GM21717 (cell line): ENCODE results near the gene TTC32.
"Not testable (repeated sequence)": the region's sequence is repeated elsewhere in the genome, so short reads cannot be mapped to it uniquely, and the experiment has no call there.

Source experiments
- ATAC-seq: cut with Tn5 transposase; IDR thresholded peaks from one replicate; pipeline ENCODE4 v1.9.1; 2021; ENCODE audit warnings: mild to moderate bottlenecking, moderate library complexity; ENCODE audit not compliant: unreplicated experiment

Gene TTC32

DNA sequence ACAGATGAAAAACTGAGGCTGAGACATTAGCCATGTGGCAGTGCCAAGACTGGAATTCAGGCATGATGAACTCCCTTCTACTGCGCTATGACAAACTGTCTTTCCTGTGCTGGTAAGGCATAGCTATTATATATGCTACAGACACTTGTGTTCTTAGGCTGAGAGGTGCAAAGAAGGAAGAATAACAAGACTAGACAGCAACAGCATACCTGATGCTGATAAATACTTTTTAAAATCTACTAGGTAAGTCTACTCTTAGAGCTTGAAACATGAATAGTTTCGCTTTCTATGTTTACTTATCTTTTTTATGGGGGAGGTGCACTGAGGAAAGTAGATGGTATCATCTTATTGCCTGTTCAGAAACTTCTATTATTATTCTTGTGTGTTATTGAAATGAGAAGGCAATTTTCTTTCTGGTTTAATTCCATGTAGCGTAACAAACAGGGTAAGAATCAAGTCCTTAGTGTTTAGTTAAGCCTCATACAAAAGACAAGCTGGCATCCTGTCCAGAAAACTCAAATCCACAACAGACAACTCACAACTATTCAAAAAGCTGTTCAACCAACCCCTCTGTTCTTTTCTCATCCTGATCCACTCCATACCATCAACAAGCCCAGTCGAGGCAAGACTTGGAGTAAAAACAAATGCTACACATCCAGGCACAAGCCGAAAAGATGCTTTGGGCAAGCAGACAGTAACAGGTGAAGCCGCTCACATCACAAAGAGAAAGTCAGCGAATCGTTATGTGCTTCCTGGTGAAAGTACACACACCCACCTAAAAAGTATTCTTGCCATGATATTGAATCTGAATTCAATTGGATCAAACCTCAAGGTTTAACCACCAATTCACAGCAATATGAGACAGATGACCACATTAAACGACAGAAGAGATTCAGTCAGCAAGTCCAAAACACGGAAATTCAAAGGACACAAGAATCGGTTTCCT, 1.5 kb downstream of the TTC32 start:
- ATAC-seq = peak; percentile 43

DNA sequence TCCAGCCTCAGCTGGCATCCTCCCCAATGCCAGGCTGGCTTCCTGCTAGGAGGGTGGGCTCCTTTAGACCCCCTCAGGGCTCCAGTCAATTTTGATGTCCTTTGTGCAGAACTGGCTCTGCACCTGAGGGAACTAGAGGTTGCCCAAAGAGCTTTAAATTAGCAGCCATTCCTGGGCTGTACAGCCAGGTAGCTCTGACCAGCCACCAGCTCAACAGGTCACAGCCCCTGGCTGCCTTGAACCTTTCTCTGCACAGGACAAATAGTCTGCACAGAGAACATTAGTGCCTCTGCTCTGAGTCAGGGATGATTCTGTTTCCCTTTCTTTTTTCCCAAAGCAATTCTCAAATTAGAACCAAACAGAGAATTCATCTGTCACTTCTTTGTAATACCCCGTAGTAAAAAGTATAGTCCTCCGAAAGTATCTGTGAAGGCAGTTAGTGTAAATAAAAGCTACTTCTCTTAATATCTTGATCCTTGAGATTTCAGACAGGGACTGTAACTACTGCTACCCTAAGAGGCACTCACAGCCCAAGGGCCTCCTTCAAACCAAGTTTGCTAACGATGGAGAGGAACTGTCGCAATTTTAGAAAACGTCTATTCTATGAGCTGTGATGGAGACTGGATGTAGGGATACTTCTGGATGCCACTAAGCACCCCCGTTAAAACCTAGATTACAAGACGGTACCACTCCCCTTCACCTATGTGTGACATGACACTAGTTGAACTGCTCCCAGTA, 3.0 kb downstream of the TTC32 start:
- no peak for ATAC-seq

DNA sequence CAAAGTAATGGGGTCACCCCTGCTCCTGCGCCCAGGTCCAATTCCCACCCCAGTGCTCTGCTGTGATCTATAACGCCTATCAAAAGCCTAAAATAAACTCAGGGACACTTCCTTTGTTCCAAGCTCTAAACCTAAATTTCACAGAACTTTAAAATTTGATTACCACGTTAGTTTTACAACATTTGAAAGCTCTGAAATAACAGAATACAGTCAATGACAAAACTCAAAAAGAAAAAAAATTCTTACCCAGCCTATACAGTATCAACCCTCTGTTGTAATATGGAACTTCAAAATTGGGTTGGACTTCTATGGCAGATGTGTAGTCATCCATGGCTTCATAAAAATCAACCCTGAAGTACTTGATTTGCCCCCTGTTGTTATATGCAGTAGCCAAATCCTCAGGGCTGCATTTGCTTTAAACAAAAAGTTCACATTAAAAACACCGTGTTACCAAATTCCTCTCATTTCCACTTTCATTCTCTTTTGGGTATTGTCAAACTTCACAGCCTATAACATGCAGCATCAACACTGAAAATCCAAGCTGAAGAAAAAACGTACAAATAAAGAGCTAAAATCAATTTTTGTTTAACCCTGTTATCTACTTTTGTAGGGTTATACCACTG, 4.0 kb downstream of the TTC32 start:
- ATAC-seq = no peak

DNA sequence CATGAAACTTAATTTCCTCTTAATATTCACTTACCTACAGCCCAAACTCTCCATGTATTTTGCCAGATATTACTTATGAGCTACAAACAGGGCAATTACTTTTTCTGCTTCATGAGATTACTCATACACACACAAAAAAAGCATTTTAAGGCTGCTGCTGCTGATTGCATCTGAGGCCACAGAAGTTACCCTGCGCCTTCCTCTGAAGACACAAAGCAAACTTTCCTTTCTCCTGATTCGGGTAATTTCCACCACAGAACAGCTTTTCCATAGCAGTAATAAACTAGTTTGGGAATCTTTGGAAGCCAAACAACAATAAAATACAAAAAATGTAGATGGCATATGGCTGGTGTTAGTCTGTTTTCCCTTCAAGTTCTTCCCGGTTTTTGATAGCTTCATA, 6.2 kb downstream of the TTC32 start:
- no peak for ATAC-seq

DNA sequence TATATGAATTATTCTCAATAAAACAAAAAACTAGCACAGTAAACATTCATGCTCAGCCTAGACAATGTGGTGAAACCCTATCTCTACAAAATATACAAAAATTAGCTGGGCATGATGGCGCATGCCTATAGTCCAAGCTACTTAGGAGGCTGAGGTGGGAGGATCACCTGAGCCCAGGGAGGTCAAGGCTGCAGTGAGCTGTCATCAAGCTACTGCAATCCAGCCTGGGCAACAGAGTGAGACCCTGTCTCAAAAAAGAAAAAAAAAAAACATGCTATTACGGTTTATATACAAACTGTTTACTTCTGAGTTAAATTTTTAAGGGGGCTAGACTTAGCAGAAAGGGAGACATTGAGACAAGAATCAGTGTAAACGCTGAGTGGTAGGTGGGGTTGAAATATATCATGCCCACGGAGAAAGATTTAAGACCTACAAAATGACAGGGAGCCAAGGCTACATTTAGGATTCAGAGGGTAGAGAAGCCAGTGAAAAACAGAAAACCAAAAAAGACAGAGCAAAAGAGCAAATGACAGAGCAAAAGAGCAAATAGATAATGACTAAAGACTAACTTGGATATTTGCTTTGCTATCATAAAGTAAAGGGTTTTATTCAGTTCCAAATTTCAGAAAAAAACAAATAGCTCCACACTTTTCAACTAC, 7.5 kb downstream of the TTC32 start:
- ATAC-seq = peak; percentile 16

DNA sequence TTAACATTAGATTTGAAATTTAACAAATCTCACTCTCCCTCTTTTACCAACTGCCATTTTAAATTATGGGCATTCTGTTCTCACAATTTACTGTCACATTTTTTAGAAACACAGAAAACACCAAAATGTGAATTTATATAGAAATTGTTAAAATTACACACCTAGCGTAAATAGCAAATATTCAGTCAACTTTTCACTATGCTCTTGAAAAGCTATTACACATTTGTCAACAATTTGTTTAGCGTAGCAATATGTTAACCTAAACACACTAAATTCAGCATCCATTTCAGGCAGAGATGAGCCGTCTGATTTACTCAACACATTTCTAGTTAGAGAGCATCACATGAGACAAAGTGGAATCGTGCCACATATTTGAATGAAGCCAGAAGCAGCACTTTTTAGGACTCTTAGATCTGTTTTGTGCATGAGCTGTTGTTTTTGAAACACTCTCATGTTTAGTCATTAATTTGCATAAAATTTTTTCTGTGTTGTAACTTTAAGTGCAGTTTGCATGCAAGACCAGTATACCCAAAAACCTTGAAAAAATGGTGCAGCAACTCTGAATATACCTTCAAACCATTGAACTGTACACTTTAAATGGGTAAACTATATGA, 8.2 kb downstream of the TTC32 start:
- peak; percentile 85 for ATAC-seq

DNA sequence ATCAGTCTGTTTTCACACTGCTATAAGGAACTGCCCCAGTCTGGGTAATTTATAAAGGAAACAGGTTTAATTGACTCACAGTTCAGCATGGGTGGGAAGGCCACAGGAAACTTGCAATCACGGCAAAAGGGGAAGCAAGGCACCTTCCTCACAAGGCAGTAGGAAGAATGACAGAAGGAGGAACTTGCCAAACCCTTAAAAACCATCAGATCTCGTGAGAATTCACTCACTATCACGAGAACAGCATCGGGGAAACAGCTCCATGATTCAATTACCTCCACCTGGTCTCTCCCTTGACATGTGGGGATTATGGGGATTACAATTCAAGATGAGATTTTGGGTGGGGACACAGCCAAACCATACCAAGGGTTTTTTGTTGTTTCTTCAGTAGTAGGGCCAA, 9.8 kb downstream of the TTC32 start:
- peak; percentile 28 for ATAC-seq

DNA sequence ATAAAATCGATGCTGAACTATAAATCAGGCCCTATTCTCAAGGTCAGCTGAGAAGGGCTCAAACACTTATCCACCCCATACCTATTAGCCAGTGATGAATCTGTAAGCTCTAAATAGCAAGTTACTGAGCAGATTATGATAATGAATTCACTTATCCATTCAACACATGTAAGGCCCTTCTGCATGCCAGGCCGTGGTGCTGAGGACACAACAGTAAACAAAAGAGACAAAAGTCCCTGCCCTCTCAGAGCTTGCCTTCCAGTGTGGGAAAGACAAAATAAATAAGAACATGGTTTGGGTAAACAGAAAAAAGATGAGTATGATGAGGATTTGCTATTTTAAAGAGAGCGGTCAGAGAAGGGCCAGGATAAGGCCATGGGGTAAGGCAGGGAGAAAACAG, 11.7 kb downstream of the TTC32 start:
- no peak for ATAC-seq

DNA sequence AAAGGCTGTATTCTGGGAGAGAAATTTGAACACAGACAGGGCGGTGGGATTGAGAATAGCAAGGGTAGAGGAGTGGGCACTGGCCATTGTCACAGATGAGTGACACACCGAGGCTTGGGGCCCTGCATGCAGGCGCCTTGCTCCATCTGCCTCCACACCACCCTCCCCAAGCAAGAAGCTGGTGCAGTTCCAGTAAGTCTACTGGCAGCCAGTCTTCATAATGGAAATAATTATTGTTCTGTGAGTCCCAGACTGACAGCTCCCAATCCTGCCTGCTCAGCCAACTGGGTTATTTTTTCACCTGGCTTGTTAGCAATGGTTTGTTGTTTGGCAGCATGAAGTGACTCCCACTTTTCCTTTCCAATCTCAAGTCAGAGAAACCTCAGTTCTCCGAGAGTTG, 13.0 kb downstream of the TTC32 start:
- no peak for ATAC-seq

DNA sequence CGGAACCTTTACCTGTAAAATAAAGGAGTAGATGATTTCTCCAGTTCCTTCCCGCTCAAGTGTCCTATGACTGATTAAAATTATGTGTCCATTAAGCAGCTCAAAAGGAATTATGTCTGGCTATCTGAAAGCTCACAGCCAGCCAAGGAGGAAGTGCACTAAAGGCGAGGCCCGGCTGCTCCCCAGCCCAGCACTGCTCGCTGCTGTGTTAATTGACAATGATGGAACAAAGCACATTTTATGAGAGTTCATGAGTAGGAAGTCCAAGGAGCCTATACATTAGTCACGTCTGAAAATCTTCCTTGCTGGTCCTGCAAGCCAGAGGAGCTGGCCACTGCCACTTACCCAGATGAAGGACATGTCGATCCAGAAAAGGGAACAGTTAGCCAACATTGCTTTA, 14.3 kb downstream of the TTC32 start:
- ATAC-seq = no peak

DNA sequence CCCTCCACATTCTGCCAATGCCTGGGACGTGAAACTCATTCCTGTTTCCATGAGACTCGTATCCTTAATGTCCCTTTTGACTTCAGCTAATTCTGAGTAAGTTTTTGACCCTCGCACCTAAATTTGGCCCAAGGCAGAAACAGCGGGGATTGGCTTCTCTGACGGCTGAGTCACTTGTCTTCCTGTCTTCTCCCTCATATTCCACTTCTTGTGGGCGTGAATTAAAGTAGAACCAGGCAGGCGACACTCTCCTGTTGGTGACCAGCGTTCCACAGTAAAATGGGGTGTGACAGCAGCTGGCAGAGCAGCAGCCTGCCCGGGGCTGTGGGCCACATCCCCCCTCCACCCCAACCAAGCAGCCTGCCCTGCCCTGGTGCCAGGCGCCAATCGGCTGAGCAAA, 15.5 kb downstream of the TTC32 start:
- no peak for ATAC-seq

DNA sequence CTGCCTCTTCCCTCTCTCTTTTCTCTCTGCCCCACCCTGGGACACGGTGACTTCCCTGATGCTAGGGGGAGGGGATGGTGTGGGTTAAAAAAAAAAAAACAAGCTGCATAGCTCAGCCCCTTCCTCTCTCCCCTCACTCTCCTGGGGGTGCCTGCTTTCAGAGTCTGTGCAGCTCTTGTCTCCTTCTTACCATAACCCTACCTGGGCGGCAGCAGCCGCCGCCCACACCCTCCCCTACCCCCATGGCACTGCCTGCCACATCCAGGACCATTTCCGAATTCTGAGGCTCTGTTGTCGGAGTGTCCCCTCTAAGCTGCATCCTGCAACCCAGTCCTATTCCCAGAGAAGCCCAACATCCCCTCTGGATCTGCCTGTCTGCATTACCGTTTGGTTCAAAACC, 16.0 kb downstream of the TTC32 start:
- ATAC-seq = no peak

DNA sequence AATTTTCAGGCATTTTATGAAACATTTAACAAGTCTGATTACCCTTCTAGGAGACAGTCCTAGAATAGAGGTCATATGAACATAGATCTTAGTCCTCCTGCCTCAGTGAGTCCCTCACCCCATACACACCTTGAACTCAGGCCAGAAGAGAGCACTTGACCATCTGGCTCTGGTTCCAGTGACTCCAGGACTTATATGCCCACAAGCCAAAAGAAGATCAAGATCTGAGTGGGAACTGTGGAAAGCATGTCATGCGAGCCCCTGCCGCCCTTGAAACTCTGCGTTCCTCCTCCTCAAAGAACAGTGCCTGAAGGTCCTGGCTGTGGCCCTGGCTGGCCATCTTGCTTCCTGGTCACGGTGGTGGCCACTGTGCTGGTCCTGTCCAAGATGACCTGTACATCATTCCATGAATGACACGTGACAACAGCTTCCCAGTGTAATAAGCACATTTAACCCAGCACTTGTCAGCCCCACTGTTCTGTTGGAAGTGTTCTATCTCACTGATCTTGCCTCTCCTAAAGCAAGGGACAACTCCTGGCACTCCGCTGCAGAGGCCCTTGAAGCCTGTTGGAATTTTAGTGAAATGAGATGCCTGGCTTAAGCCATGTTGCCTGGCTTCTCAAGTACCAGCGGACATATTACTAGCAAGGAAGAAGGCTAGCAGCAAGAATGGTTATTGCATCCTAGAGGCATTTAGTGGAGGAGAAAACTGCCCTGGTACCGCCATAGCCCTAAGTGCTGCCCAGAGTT, 17.6 kb downstream of the TTC32 start:
- ATAC-seq = no peak

DNA sequence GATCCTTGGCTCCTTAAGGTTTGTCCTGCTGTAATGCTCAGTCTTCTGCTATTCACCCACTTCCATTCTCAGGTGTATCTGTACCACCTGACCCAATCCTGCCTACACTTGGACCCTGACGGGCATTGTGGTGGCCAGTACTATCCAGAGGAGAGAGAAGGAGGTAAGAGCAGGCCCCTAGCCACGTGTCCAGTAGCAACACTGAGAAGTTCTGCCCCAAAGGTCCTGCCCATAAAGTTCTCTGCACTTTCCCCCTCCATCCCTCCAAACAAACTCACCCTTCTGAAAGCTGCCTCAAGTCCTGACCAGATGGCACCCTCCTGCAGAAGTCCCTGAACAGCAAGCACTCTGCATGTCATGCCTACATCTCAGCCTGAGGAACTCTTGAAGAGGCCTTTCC, 18.3 kb downstream of the TTC32 start:
- no peak for ATAC-seq

DNA sequence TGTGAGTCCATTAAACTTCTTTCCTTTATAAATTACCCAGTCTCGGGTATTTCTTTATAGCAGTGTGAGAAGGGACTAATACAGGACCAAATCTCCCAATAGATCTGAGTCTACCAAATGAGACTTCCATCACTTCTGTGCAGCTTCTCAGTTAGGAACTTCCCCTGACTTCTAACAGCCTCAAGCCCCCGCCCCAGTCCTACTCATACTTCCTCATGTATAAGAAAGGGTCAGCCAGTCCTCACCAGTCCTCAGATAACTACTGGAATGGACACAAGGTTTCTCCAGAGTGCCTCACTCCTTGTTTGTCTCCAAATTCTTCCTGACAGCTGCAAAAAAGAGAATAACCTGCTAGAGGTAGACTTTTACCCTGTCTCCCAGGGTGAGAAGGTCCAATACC, 19.5 kb downstream of the TTC32 start:
- no peak for ATAC-seq

DNA sequence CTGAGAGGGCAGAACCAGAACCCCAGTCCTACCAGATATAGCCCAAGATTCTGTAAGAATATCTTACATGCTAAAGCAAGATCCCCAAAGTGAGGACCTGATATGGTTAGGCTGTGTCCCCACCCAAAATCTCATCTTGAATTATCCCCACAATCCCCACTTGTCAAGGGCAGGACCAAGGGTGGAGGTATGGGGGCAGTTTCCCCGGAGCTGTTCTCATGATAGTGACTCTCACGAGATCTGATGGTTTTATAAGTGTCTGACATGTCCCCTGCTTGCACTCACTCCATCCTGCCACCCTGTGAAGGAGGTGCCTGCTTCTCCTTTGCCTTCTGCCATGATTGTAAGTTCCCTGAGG, 19.9 kb downstream of the TTC32 start:
- no peak for ATAC-seq

DNA sequence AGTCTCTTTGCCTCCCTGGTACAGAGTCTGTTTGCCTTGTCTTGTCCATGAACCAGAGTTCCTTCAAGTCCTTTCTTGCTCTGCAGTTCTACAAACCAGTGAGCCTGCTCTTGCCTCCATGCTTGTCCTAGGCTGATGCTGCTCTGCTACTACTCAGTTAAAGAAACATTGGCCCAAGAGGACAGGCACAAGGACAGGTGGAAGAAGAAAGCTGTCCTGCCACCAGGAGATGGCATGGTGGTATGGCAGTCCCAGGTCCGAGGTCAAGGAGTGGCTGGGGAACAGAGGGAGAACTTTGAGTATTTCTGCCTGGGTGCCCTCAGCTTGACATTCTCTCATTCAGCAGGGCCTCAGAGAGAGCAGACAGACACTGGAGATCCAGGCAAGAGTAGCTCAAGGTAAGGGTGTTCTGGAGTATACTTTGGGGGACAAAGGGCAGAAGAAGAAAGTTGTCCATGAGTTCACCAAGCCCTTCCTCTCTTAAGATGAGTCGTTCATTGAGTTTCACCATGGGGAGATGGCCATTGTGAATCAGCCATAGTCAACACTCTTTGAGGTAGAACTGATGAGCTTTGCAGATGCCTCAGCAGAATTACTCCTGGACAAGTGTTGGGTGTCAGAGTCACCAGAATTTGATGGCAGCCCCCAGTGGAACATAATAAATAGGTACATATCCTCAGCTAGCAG, 20.4 kb downstream of the TTC32 start:
- no peak for ATAC-seq

DNA sequence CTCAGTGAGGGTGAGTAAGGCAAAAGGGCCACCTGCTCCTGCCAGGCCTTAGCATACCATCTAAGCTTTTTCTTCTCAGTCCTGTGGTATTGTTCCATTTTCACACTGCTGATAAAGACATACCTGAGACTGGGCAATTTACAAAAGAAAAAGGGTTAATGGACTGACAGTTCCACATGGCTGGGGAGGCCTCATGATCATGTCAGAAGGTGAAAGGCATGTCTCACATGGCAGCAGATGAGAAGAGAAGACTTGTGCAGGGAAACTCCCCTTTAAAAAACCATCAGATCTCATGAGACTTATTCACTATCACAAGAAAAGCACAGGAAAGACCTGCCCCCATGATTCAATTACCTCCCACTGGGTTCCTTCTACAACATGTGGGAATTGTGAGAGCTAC, 21.6 kb downstream of the TTC32 start:
- ATAC-seq = not testable (repeated sequence)

DNA sequence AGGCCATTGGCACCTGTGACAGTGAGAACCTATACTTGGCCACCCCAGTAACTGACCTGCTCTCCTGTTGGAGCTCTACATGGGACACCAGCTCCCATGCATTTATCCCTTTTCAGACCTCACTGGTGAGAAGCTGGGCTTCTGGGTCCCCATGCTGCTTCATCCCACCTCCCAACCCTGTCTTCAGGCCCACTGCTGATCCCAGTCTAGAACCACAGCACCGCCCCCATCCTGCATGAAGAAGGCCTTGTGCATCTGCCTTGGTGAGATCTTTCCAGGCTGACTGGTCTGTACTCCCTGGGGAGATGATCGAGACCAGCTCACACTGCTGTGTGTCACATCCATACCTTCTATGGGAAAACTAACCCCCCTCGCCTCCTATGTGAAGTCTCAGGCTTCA, 22.7 kb downstream of the TTC32 start:
- no peak for ATAC-seq
